ENCODE measurements around the gene SDC1.

SDC1 gene

DNA sequence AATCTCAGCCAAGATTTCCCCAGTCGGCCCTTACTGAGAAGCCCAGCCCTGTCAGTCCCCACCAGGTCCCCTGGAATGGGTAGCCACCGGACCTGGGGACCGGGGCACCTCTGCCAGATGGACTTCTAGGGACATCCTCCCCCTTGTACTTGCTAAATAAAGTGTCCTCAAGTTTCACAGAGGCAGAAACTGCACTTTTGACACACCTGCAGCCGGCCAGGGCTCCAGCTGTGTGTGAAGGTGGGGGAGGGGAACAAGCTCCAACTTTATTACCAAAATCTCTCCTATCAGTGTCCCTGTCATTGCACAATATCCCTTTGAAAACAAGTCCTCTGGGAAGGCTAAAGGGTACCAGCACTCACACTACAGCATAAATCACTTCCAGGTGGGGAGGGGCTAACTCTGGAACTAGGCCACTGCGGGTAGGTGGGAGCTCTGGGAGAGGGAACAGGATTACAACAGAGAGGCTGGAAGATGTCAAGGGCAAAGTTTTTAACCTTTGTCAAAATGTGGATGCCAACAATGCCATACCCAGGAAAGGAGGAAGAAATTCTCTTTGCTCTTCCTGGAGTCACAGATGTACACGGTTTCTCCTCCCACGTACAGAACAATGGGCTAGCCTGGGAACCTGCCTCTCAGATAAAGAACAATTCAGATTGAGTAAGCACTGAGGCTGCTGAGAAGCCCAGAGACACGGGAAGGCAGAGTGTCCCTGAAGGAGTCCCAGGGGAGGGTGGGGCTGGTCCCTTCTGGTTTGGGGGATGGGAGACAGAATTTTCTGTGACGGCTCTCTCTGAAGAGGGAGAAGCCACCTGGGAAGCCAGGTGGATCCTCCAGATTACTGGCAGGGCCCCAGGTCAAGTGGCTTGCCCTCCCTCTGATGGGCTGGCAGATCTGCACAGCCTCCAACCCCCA, 11.0 kb downstream of the SDC1 start:
- no peak for DNase-seq (ENCODE audit: low spot score)

GRCh38 chr2:20212871-20213503, 11.9 kb downstream of the SDC1 start:
- DNase-seq (ENCODE audit: low spot score): no peak

DNA sequence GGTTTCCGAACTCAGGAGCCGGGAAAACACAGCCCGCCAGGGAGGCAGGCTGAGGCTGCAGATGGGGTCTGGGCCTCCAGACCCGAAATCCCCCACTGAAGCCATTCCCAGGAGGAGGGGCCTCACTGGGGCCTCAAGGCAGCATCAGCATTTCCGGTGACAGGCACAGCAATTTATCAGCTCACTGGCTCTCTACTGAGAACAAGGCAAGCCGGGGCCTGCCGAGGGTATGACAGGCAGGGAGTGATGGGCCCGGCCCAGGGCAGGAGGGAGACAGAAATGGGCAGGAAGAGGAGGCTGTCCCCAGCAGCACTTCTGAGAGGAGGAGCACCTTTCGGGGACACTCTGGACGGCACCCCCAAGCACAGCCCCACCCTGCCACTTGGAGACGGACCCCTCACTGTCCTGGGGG, 12.5 kb downstream of the SDC1 start:
- DNase-seq (ENCODE audit: low spot score): no peak

GRCh38 chr2:20211860-20212458, 13.0 kb downstream of the SDC1 start:
- DNase-seq (ENCODE audit: low spot score): no peak

DNA sequence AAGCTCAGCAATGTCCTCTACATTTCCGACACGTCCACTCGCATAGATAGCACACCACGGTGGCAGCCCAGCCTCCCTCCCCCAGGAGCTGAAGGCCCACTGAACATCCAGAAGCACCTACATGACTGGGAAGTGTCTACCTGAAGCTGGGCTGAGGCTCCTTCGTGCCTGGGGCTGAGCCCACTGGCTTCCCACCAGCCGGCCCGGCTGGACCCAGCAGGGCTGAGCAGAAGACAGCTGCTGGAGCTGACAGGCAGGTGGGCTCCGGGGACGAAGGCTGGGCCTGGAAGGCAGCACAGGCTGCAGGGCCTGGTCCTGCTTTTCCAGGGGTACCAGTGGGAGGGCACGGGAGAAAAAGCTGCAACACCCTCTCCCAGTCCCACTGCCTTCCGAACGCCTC, 13.5 kb downstream of the SDC1 start:
- DNase-seq (ENCODE audit: low spot score): no peak

DNA sequence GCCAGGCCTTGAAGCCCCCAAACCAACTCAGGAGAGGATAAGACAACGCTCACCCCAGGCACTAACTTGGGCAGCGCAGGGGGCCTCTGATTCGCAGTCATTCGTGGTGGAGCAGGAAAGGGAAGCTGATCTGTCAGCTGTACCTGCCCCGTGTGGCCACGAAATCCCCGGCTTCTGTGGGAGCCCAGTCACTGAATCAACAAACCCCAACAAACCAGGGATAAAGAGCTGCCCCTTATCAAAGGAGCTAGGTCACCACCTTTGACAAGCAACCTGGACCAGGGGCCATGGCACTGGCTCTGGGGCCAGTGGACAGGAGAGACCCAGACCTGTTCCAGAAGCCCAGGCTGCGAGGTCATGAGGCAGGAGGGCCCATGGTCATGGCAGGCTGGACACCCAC, 14.5 kb downstream of the SDC1 start:
- no peak for DNase-seq (ENCODE audit: low spot score)

GRCh38 chr2:20209373-20210109, 15.4 kb downstream of the SDC1 start:
- DNase-seq (ENCODE audit: low spot score): no peak

GRCh38 chr2:20208476-20208859, 16.5 kb downstream of the SDC1 start:
- no peak for DNase-seq (ENCODE audit: low spot score)

GRCh38 chr2:20207051-20207450, 17.9 kb downstream of the SDC1 start:
- DNase-seq (ENCODE audit: low spot score): no peak

- no peak for DNase-seq (ENCODE audit: low spot score)
These were observed 18.9 kb downstream of the SDC1 start for GRCh38 chr2:20205915-20206524.

GRCh38 chr2:20205069-20205468, 19.9 kb downstream of the SDC1 start:
- DNase-seq (ENCODE audit: low spot score): no peak

- no peak for DNase-seq (ENCODE audit: low spot score)
These were observed 21.3 kb downstream of the SDC1 start for GRCh38 chr2:20203521-20204225.

- no peak for DNase-seq (ENCODE audit: low spot score)
These were observed 21.9 kb downstream of the SDC1 start for GRCh38 chr2:20203072-20203471.

DNA sequence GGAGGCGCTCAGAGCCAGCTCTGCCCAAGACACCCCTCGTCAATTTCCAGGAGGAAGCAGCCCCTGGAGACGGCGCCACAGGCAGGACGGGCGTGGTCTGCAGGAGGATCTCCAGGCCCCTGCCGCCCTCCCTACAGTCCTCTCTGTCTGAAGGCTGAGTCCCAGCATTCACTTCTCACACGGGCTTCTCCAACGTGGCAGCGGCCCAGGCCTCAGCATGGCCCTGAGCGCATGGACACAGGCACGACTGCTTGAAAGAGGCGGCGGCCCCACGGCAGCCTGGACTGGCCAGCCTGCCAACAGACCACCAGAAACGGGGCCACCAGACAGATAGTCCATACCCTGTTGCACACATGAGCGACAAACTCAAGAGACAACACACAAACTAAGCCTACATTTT, 23.3 kb downstream of the SDC1 start:
- no peak for DNase-seq (ENCODE audit: low spot score)

DNA sequence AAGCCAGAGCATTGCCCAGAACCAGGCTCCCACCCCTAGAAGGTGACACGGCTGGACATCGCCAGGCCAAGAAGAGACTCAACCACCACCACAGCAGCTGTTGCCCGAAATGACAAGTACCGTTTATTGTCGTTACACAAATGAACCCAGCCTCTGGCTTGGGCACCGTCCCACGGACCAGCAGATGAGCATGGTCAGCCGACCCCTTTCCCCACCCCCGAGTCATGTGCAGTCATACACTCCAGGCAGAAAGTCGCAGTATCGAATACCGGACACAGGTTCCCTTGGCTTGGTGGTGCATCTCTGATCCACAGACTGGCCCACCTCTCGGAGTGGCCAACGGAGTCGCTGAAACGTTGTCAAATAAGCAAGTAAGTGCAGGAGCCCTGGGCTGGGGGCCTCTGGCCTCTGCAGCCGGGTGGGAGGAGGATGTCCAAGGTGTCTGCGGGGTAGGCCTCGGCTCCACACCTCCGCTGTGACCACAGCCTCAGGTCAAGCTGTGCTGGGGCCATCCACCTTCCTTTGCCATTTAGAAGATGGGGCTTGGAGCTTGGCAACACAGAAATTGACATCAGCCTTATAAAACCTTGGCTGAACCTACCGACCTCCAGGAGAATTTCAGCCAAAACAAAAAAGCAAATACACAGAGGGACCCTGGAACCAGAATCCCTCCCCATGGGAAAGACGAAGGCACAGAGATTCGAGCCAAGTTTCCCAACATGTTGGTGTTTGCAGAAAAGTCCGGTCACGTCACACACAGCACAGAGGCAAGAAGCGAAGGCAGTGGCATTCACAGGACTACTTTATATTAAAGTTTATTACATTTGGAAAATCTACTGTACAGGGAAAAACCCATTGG, 24.0 kb downstream of the SDC1 start:
- no peak for DNase-seq (ENCODE audit: low spot score)

DNA sequence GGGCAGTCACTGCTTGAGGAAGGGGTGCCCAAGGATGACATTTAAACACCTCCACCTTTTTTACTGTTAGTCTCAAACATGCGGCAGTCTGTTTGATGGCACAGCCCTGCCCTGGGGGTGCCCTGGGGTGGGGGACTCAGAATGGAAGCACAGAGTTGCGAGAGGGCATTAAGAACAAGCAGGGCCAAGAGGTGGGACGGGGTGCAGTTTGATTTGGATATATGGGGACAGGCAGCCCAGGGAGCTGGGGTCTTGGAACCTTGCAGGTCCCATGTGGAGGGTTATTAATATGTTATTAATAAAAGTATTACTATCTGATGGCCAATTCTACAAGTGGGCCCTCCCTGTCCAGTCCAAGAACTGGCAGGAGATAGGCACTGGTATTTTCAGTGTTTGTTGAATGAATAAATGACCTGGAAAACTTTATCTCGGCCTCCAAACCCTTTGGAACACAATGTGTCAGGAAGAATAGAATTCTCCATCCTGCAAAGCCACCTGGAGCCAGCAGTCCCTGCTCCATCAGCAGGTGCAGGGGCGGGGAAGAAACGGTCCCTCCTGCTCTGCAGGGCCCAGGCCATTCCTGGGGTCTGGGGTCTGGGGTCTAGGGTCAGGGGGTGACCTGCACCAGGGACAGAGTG, 25.2 kb downstream of the SDC1 start:
- DNase-seq (ENCODE audit: low spot score): no peak

DNA sequence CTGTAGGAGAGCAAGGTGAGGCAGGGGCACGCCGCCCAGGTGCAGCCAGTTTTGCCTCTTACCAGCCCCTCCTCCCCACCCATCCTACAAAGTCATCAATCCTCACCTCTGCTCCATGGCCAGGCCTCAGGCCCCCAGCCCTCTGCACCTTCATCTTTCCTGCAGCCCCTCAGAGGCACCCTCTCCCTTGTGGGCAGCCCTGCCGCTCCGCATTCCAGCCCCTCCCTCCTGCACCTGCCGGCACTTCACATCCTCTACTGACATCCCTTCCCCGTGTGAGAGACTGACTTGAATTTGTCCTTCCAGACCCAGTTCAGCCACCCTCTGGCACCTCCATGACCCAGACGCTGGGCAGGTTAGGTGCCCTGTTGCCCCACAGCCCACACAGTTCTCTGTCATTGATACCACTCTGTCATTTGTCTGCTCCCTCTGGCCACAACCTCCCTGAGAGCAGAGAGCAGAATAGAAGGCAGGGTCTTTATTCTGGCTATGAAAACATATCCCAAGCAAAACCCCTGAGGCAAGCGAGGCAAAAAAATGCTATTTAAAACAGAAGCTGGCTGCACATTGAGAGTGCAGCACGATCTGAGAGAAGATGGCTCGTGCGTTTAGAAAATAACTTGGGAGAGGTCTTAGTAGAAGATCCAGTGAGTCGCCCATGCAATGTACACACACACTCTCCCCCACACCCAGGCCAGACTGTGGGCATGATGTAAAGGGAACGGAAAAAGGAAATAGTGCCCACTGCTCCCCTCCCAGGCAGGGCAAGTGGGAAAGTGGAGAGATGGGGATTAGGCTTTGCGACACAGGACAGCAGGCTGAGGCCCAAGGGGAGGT, 25.9 kb downstream of the SDC1 start:
- DNase-seq (ENCODE audit: low spot score): no peak

GRCh38 chr2:20198001-20198400, 26.9 kb downstream of the SDC1 start:
- no peak for DNase-seq (ENCODE audit: low spot score)

DNA sequence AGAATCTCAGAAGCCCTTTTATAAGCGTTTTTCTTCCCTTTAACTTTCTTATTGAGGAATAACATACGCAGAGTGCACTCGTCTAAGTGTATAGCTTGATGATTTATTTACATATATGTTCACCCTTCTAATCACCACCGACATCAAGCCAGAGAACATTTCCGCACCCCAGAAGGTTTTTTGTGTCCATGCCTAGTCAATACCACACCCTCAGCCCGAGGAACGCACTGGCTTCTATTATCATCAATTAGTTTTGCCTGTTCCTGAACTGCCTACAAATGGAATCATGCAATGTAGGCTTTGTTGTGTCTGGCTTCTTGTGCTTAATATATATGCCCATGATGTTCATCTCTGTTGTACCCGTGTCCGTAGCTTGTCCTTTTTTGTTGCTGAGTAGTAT, 27.7 kb downstream of the SDC1 start:
- no peak for DNase-seq (ENCODE audit: low spot score)

Measured in LoVo (cell line).